SK-N-SH (cell line): ENCODE measurements around the gene CFAP100.

ENCODE experiments used
- ELF1 ChIP-seq: IDR thresholded peaks from 2 replicates; pipeline ENCODE4 v1.4.0; 2012
- EZH2phosphoT487 ChIP-seq: fragments of 200-600 bp; sonication (generic); IDR thresholded peaks from 2 replicates; pipeline ENCODE4 v1.6.1; 2017; ENCODE audit warnings: low read depth, mixed run types, mild to moderate bottlenecking, antibody characterized with exemption, moderate library complexity, borderline replicate concordance
- SMC3 ChIP-seq: IDR thresholded peaks from 2 replicates; pipeline ENCODE4 v1.6.1; 2012; ENCODE audit warnings: low read depth, low read length, improper control_type of control experiment
- YY1 ChIP-seq: IDR thresholded peaks from 2 replicates; pipeline ENCODE4 v1.4.0; 2012; ENCODE audit warnings: low read depth, mild to moderate bottlenecking
- TF ChIP-seq, protein P1 (sequence below): fragments of 200-600 bp; sonication (generic); IDR thresholded peaks from 2 replicates; pipeline ENCODE4 v1.6.1; 2017; ENCODE audit warnings: antibody characterized with exemption, mild to moderate bottlenecking, moderate library complexity
- TF ChIP-seq, protein P2 (sequence below): fragments of 150-350 bp; IDR thresholded peaks from 2 replicates; pipeline ENCODE4 v1.6.1; 2017; ENCODE audit warnings: antibody characterized with exemption, low read length, low read depth, borderline replicate concordance

DNA sequence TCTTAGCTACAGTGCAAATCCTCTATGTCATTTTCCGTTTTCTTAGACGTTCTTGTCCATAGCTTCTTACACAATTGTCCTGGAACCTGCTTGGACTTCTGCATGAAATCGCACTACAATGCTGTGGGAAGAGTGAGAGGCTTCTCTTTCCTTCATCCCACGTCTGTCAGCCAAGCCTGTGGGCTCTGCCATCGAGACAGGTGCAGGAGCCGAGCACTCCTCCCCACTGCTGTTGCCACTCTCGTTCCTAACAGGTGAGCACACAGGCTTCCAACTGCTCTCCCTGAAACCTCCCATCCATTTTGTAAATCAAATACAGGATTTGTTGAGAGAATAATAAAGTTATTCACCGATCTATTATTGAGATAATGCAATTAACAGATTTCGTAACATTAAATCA lies 57.5 kb downstream of the CFAP100 start:
- TF ChIP-seq, protein P1, sequence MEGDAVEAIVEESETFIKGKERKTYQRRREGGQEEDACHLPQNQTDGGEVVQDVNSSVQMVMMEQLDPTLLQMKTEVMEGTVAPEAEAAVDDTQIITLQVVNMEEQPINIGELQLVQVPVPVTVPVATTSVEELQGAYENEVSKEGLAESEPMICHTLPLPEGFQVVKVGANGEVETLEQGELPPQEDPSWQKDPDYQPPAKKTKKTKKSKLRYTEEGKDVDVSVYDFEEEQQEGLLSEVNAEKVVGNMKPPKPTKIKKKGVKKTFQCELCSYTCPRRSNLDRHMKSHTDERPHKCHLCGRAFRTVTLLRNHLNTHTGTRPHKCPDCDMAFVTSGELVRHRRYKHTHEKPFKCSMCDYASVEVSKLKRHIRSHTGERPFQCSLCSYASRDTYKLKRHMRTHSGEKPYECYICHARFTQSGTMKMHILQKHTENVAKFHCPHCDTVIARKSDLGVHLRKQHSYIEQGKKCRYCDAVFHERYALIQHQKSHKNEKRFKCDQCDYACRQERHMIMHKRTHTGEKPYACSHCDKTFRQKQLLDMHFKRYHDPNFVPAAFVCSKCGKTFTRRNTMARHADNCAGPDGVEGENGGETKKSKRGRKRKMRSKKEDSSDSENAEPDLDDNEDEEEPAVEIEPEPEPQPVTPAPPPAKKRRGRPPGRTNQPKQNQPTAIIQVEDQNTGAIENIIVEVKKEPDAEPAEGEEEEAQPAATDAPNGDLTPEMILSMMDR = no peak
- TF ChIP-seq, protein P2, sequence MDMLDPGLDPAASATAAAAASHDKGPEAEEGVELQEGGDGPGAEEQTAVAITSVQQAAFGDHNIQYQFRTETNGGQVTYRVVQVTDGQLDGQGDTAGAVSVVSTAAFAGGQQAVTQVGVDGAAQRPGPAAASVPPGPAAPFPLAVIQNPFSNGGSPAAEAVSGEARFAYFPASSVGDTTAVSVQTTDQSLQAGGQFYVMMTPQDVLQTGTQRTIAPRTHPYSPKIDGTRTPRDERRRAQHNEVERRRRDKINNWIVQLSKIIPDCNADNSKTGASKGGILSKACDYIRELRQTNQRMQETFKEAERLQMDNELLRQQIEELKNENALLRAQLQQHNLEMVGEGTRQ = no peak
- no peak for TF ChIP-seq ELF1
- no peak for TF ChIP-seq YY1
- no peak for TF ChIP-seq EZH2phosphoT487
- no peak for TF ChIP-seq SMC3
